ENCODE results near the gene AMOTL2. TPM values are rescaled to one million over a fixed set of nuclear protein-coding genes. Genes with fewer than 3 reads are reported as not detected.

The AMOTL2 gene
- total and polyA plus RNA-seq, 10 of the 15 experiments (the other 5 are each of a cell fraction or from before 2014, with no cell fraction given), result 0.20 to 0.33 TPM; not detected in 8

DNA sequence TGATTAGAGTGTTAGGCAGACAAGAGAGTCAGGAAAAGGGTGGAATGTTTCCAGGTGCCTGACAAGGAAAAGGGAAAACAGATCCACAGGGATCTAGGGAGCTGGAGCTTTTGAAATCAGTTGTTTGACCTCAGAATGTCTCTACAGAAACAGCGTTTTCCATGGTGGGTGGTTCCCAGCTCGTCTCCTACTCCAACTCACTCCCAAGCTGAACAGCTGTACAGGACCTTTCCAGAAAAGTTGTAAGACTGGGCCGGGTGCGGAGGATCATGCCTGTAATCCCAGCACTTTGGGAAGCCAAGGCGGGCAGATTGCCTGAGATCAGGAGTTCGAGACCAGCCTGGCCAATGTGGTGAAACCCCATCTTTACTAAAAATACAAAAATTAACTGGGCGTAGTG, 67.9 kb downstream of the AMOTL2 start (continued):
- TF ChIP-seq, protein P1, sequence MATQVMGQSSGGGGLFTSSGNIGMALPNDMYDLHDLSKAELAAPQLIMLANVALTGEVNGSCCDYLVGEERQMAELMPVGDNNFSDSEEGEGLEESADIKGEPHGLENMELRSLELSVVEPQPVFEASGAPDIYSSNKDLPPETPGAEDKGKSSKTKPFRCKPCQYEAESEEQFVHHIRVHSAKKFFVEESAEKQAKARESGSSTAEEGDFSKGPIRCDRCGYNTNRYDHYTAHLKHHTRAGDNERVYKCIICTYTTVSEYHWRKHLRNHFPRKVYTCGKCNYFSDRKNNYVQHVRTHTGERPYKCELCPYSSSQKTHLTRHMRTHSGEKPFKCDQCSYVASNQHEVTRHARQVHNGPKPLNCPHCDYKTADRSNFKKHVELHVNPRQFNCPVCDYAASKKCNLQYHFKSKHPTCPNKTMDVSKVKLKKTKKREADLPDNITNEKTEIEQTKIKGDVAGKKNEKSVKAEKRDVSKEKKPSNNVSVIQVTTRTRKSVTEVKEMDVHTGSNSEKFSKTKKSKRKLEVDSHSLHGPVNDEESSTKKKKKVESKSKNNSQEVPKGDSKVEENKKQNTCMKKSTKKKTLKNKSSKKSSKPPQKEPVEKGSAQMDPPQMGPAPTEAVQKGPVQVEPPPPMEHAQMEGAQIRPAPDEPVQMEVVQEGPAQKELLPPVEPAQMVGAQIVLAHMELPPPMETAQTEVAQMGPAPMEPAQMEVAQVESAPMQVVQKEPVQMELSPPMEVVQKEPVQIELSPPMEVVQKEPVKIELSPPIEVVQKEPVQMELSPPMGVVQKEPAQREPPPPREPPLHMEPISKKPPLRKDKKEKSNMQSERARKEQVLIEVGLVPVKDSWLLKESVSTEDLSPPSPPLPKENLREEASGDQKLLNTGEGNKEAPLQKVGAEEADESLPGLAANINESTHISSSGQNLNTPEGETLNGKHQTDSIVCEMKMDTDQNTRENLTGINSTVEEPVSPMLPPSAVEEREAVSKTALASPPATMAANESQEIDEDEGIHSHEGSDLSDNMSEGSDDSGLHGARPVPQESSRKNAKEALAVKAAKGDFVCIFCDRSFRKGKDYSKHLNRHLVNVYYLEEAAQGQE (IDR thresholded peaks at IDR 0.05; ENCODE audit: low read depth, low read length), result no peak

Small RNA genes lying within 50 kb of the gene (microRNA-seq; reads per million reads assigned to microRNA genes)
- gene MIR6827, result not detected

Small RNA genes lying within 50 kb of the gene (small RNA-seq; reads per million reads assigned to genes)
- not detected for gene HMGN1P9
- gene MIR6827, result not detected

Other genes starting within 250 kb of the AMOTL2 start
- 15.2 and 17.5 TPM in 2 replicates for gene RYK, start 123.6 kb downstream of the AMOTL2 start, total RNA-seq (2014; rRNA removed)
- gene RYK, start 123.6 kb downstream of the AMOTL2 start, total RNA-seq (2014; rRNA removed; fragmentation: Illumina TruSeq; extraction: Trizol), result 16.3 and 17.5 TPM in 2 replicates
- gene RYK, start 123.6 kb downstream of the AMOTL2 start, total RNA-seq (2021), result 9.0 and 10.5 TPM in 2 replicates
- 25.1 and 31.5 TPM in 2 replicates for gene RYK, start 123.6 kb downstream of the AMOTL2 start, polyA plus RNA-seq (2011; rRNA removed)
- 14.7 and 20.3 TPM in 2 replicates for gene RYK, start 123.6 kb downstream of the AMOTL2 start, polyA plus RNA-seq (2014; fragmentation: Illumina TruSeq; extraction: Trizol)
- 1 to 10 TPM; 3.4 to 4.3 TPM for gene RYK, start 123.6 kb downstream of the AMOTL2 start, polyA plus RNA-seq (2014; fragmentation: Nextera tagmentation; extraction: Ambion mirVana)
- 11.6 and 11.7 TPM in 2 replicates for gene RYK, start 123.6 kb downstream of the AMOTL2 start, polyA plus RNA-seq (2014; rRNA removed)
- gene RYK, start 123.6 kb downstream of the AMOTL2 start, polyA plus RNA-seq (2016; fragmentation: Nextera tagmentation; extraction: Ambion mirVana), result 1 to 10 TPM; 2.0 to 4.7 TPM
- 40.0 and 48.4 TPM in 2 replicates for gene ANAPC13, start 111.5 kb upstream of the AMOTL2 start, total RNA-seq (2014; rRNA removed)
- gene ANAPC13, start 111.5 kb upstream of the AMOTL2 start, total RNA-seq (2014; rRNA removed; fragmentation: Illumina TruSeq; extraction: Trizol), result 39.6 and 42.3 TPM in 2 replicates
- 32.8 and 34.9 TPM in 2 replicates for gene ANAPC13, start 111.5 kb upstream of the AMOTL2 start, total RNA-seq (2021)
- gene ANAPC13, start 111.5 kb upstream of the AMOTL2 start, polyA plus RNA-seq (2011; rRNA removed), result 91.7 and 136 TPM in 2 replicates
- gene ANAPC13, start 111.5 kb upstream of the AMOTL2 start, polyA plus RNA-seq (2014; fragmentation: Illumina TruSeq; extraction: Trizol), result 74.2 and 87.6 TPM in 2 replicates
- 100 to 1,000 TPM; 129 to 139 TPM for gene ANAPC13, start 111.5 kb upstream of the AMOTL2 start, polyA plus RNA-seq (2014; fragmentation: Nextera tagmentation; extraction: Ambion mirVana)
- 30.2 and 42.6 TPM in 2 replicates for gene ANAPC13, start 111.5 kb upstream of the AMOTL2 start, polyA plus RNA-seq (2014; rRNA removed)
- 100 to 1,000 TPM; 104 to 105 TPM for gene ANAPC13, start 111.5 kb upstream of the AMOTL2 start, polyA plus RNA-seq (2016; fragmentation: Nextera tagmentation; extraction: Ambion mirVana)
- gene CEP63, start 111.6 kb upstream of the AMOTL2 start, total RNA-seq (2014; rRNA removed), result 24.1 and 27.7 TPM in 2 replicates
- 36.4 and 36.8 TPM in 2 replicates for gene CEP63, start 111.6 kb upstream of the AMOTL2 start, total RNA-seq (2014; rRNA removed; fragmentation: Illumina TruSeq; extraction: Trizol)
- 25.5 and 25.9 TPM in 2 replicates for gene CEP63, start 111.6 kb upstream of the AMOTL2 start, total RNA-seq (2021)
- 15.9 and 29.1 TPM in 2 replicates for gene CEP63, start 111.6 kb upstream of the AMOTL2 start, polyA plus RNA-seq (2011; rRNA removed)
- 36.9 and 51.1 TPM in 2 replicates for gene CEP63, start 111.6 kb upstream of the AMOTL2 start, polyA plus RNA-seq (2014; fragmentation: Illumina TruSeq; extraction: Trizol)
- 10 to 100 TPM; 14.0 to 16.4 TPM for gene CEP63, start 111.6 kb upstream of the AMOTL2 start, polyA plus RNA-seq (2014; fragmentation: Nextera tagmentation; extraction: Ambion mirVana)
- 25.6 and 27.9 TPM in 2 replicates for gene CEP63, start 111.6 kb upstream of the AMOTL2 start, polyA plus RNA-seq (2014; rRNA removed)
- 10 to 100 TPM; 33.8 to 36.2 TPM for gene CEP63, start 111.6 kb upstream of the AMOTL2 start, polyA plus RNA-seq (2016; fragmentation: Nextera tagmentation; extraction: Ambion mirVana)